GM19455 (cell line): ENCODE measurements around the gene TM7SF3.
"Not testable (repeated sequence)": the region's sequence is repeated elsewhere in the genome, so short reads cannot be mapped to it uniquely, and the experiment has no call there.

Experiments
- ATAC-seq: cut with Tn5 transposase; IDR thresholded peaks from one replicate; pipeline ENCODE4 v1.9.1; 2021; ENCODE audit not compliant: unreplicated experiment

TM7SF3 gene

GRCh38 chr12:27017163-27017823 is 3.1 kb upstream of the TM7SF3 start:
- not testable (repeated sequence) for ATAC-seq

GRCh38 chr12:27015730-27016076 is 1.5 kb upstream of the TM7SF3 start:
- ATAC-seq: no peak

GRCh38 chr12:27014859-27015729 is 910 bp upstream of the TM7SF3 start:
- no peak for ATAC-seq

- ATAC-seq: peak; percentile 33
Measured at GRCh38 chr12:27013611-27014084, 536 bp downstream of the TM7SF3 start.

GRCh38 chr12:27012982-27013255 is 1.3 kb downstream of the TM7SF3 start:
- no peak for ATAC-seq

- no peak for ATAC-seq
Measured at GRCh38 chr12:27012239-27012981, 1.8 kb downstream of the TM7SF3 start.

GRCh38 chr12:27009881-27010301 is 4.3 kb downstream of the TM7SF3 start:
- ATAC-seq: no peak

- no peak for ATAC-seq
Measured at GRCh38 chr12:27008081-27008480, 6.1 kb downstream of the TM7SF3 start.

GRCh38 chr12:27006797-27007467 is 7.3 kb downstream of the TM7SF3 start:
- no peak for ATAC-seq

- no peak for ATAC-seq
Measured at GRCh38 chr12:27005495-27005894, 8.7 kb downstream of the TM7SF3 start.

GRCh38 chr12:27003421-27004381 is 10.5 kb downstream of the TM7SF3 start:
- ATAC-seq: no peak

- ATAC-seq: no peak
Measured at GRCh38 chr12:27002141-27002540, 12.0 kb downstream of the TM7SF3 start.

- no peak for ATAC-seq
Measured at GRCh38 chr12:27001663-27002062, 12.5 kb downstream of the TM7SF3 start.

GRCh38 chr12:27000961-27001360 is 13.2 kb downstream of the TM7SF3 start:
- no peak for ATAC-seq

- no peak for ATAC-seq
Measured at GRCh38 chr12:26997003-26997402, 17.2 kb downstream of the TM7SF3 start.

GRCh38 chr12:26995706-26996105 is 18.5 kb downstream of the TM7SF3 start:
- no peak for ATAC-seq

GRCh38 chr12:26994109-26994508 is 20.1 kb downstream of the TM7SF3 start:
- ATAC-seq: no peak

GRCh38 chr12:26991826-26992225 is 22.4 kb downstream of the TM7SF3 start:
- ATAC-seq: no peak

GRCh38 chr12:26989873-26990272 is 24.3 kb downstream of the TM7SF3 start:
- ATAC-seq: no peak

- ATAC-seq: no peak
Measured at GRCh38 chr12:26988703-26989102, 25.5 kb downstream of the TM7SF3 start.
